Keratinocyte (primary cell): Measurements from ENCODE around the gene PRKCD. TPM values are rescaled to one million over a fixed set of nuclear protein-coding genes. Genes with fewer than 3 reads are reported as not detected.

ENCODE experiments used
- DNase-seq: peaks from one replicate; pipeline ENCODE4 v3.0.0-alpha.2; 2011; ENCODE audit warnings: low read depth, missing footprints, low spot score
- FAIRE-seq: peaks from 2 replicates; lab custom pipeline; 2011; peaks lifted over from hg19 to GRCh38; lab: Jason Lieb, UNC
- H2AFZ ChIP-seq: 2 replicates; pipeline ENCODE4 v1.6.0; 2012; ENCODE audit warnings: low read length, control low read depth, inconsistent platforms; ENCODE audit not compliant: control insufficient read depth
- H3K27ac ChIP-seq: 2 replicates; pipeline ENCODE4 v1.5.1; 2011; ENCODE audit warnings: low read length; ENCODE audit not compliant: control insufficient read depth, insufficient read depth
- H3K27me3 ChIP-seq: 3 replicates; pipeline ENCODE4 v1.6.0; 2011; ENCODE audit warnings: low read length; ENCODE audit not compliant: control insufficient read depth, insufficient read depth; ENCODE audit errors: extremely low read depth
- H3K36me3 ChIP-seq, 2 experiments: 2 replicates in 1 of 2; 3 replicates in 1 of 2; pipeline ENCODE4 v1.5.1; 2011; ENCODE audit warnings: low read length in 2 of 2, mild to moderate bottlenecking in 1 of 2; ENCODE audit not compliant: control insufficient read depth in 2 of 2, insufficient read depth in 2 of 2; ENCODE audit errors: extremely low read depth in 1 of 2
- H3K4me1 ChIP-seq: 3 replicates; pipeline ENCODE4 v1.5.1; 2011; ENCODE audit warnings: low read length; ENCODE audit not compliant: control insufficient read depth, insufficient read depth; ENCODE audit errors: extremely low read depth
- H3K4me2 ChIP-seq: 3 replicates; pipeline ENCODE4 v1.6.0; 2011; ENCODE audit warnings: low read depth, low read length; ENCODE audit not compliant: control insufficient read depth, insufficient read depth; ENCODE audit errors: extremely low read depth
- H3K4me3 ChIP-seq, 3 experiments: fragments of 200-600 bp in 1 of 3; sonication (generic) in 1 of 3; 2 replicates in 2 of 3; 3 replicates in 1 of 3; pipeline ENCODE4 v1.5.1; 2011 to 2016; ENCODE audit warnings: low read length in 3 of 3, mild to moderate bottlenecking in 3 of 3, control low read depth in 2 of 3, inconsistent platforms in 1 of 3, low read depth in 1 of 3, mixed read lengths in 1 of 3, mixed run types in 1 of 3, moderate library complexity in 1 of 3; ENCODE audit not compliant: control insufficient read depth in 2 of 3, insufficient read depth in 2 of 3; ENCODE audit errors: extremely low read depth in 1 of 3
- H3K79me2 ChIP-seq: 2 replicates; pipeline ENCODE4 v1.6.0; 2012; ENCODE audit warnings: low read length; ENCODE audit not compliant: control insufficient read depth, insufficient read depth
- H3K9ac ChIP-seq: 3 replicates; pipeline ENCODE4 v1.6.0; 2011; ENCODE audit warnings: low read length; ENCODE audit not compliant: control insufficient read depth, insufficient read depth; ENCODE audit errors: extremely low read depth
- H3K9me1 ChIP-seq: 3 replicates; pipeline ENCODE4 v1.6.0; 2011; ENCODE audit warnings: low read length; ENCODE audit not compliant: control insufficient read depth, insufficient read depth; ENCODE audit errors: extremely low read depth
- H3K9me3 ChIP-seq: 2 replicates; pipeline ENCODE4 v1.5.1; 2012; ENCODE audit warnings: low read depth, low read length; ENCODE audit not compliant: control insufficient read depth
- H4K20me1 ChIP-seq: 3 replicates; pipeline ENCODE4 v1.6.0; 2011; ENCODE audit warnings: low read length; ENCODE audit not compliant: control insufficient read depth, insufficient read depth; ENCODE audit errors: extremely low read depth
- CTCF ChIP-seq, 3 experiments: IDR thresholded peaks in 1 of 3; conservative IDR thresholded peaks in 1 of 3; optimal IDR thresholded peaks in 1 of 3; 2 replicates in 2 of 3; 3 replicates in 1 of 3; pipeline versions ENCODE3 to v1.5.1; 2011; ENCODE audit warnings: low read length in 3 of 3, mild to moderate bottlenecking in 3 of 3, moderate library complexity in 2 of 3, control low read depth in 1 of 3, inconsistent platforms in 1 of 3; ENCODE audit not compliant: insufficient read depth in 2 of 3; ENCODE audit errors: extremely low read depth in 1 of 3
- EZH2 ChIP-seq: IDR thresholded peaks from one replicate; pipeline ENCODE4 v1.6.1; 2012; ENCODE audit warnings: inconsistent platforms, mild to moderate bottlenecking, low read length, moderate library complexity
- dilution Hi-C: fragments of 300-500 bp; cut with MboI; formaldehyde crosslinking; loops from one replicate; pipeline ENCODE4 v1.7.0; 2020; ENCODE audit warnings: low sequenced_read_pairs; ENCODE audit not compliant: extremely low pct_ligation_motif_present
- polyA plus RNA-seq, 5 experiments: library from polyadenylated mRNA; depleted of rRNA in 3 of 5; stranded (reverse) in 3 of 5; stranded (forward) in 1 of 5; unstranded in 1 of 5; fragments of >200 nt; gene quantifications; 1 replicate in 1 of 5; 2 replicates in 3 of 5; 3 replicates in 1 of 5; pipeline versions ENCODE4 v1.2.1 to v1.2.3, GENCODE V29; 2011 to 2012; ENCODE audit warnings: missing spikeins in 2 of 5, low read depth in 1 of 5, low replicate concordance in 1 of 5

Gene PRKCD
- polyA plus RNA-seq, 1 donor (not counting 4 experiments of a cell fraction or from before 2014, with no cell fraction given): 25.1 TPM

- no peaks in the 10 kb centered on the region for H3K36me3 ChIP-seq
- H3K79me2 ChIP-seq: no peaks in the 10 kb centered on the region
- H3K9me3 ChIP-seq: no peaks in the 10 kb centered on the region
- H3K4me3 ChIP-seq: no peak overlapping the region
- no peak overlapping the region for H3K9ac ChIP-seq
- peaks cover 3% of the 10 kb centered on the region for H3K4me1 ChIP-seq
- dilution Hi-C loops: no loop called here
- TF ChIP-seq EZH2 (no peak), CTCF (optimal IDR thresholded peaks at IDR 0.05 in 1 of 3, IDR thresholded peaks at IDR 0.05 in 1 of 3, conservative IDR thresholded peaks at IDR 0.05 in 1 of 3; ENCODE audit: extremely low read depth in 1 of 3, insufficient read depth in 2 of 3, low read length in 3 of 3) (peak; percentile 16 to 52 (median 18))
- DNase-seq (no peak), FAIRE-seq (no peak)
- no peaks in the 10 kb centered on the region for H4K20me1 ChIP-seq
- H2AFZ ChIP-seq: no peak overlapping the region
- no peak overlapping the region for H3K27ac ChIP-seq
- no peaks in the 10 kb centered on the region for H3K27me3 ChIP-seq
- no peak overlapping the region for H3K4me2 ChIP-seq
- H3K9me1 ChIP-seq: no peaks in the 10 kb centered on the region
Observed at GRCh38 chr3:53199834-53200233, 38.8 kb downstream of the PRKCD start.

GRCh38 chr3:53200501-53201498 is 39.8 kb downstream of the PRKCD start:
- no peak for FAIRE-seq

More at GRCh38 chr3:53200501-53201498, 39.8 kb downstream of the PRKCD start:
- no peak overlapping the region for H2AFZ ChIP-seq
- no peak overlapping the region for H3K4me3 ChIP-seq
- H3K9me1 ChIP-seq: no peaks in the 10 kb centered on the region
- no peaks in the 10 kb centered on the region for H4K20me1 ChIP-seq
- H3K27me3 ChIP-seq: no peaks in the 10 kb centered on the region
- no peak for DNase-seq
- no peaks in the 10 kb centered on the region for H3K9me3 ChIP-seq
- H3K79me2 ChIP-seq: no peaks in the 10 kb centered on the region
- dilution Hi-C loops: no loop called here
- no peak overlapping the region for H3K9ac ChIP-seq
- TF ChIP-seq CTCF (optimal IDR thresholded peaks at IDR 0.05 in 1 of 3, IDR thresholded peaks at IDR 0.05 in 1 of 3, conservative IDR thresholded peaks at IDR 0.05 in 1 of 3; ENCODE audit: extremely low read depth in 1 of 3, insufficient read depth in 2 of 3, low read length in 3 of 3) (no peak), EZH2 (no peak)
- H3K4me2 ChIP-seq: no peak overlapping the region
- H3K36me3 ChIP-seq: no peaks in the 10 kb centered on the region
- H3K4me1 ChIP-seq: peaks cover 3% of the 10 kb centered on the region
- no peak overlapping the region for H3K27ac ChIP-seq
